ENCODE results near the gene CENPL.
"Not testable (repeated sequence)": the region's sequence is repeated elsewhere in the genome, so short reads cannot be mapped to it uniquely, and the experiment has no call there.

CENPL gene, protein sequence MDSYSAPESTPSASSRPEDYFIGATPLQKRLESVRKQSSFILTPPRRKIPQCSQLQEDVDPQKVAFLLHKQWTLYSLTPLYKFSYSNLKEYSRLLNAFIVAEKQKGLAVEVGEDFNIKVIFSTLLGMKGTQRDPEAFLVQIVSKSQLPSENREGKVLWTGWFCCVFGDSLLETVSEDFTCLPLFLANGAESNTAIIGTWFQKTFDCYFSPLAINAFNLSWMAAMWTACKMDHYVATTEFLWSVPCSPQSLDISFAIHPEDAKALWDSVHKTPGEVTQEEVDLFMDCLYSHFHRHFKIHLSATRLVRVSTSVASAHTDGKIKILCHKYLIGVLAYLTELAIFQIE

DNA sequence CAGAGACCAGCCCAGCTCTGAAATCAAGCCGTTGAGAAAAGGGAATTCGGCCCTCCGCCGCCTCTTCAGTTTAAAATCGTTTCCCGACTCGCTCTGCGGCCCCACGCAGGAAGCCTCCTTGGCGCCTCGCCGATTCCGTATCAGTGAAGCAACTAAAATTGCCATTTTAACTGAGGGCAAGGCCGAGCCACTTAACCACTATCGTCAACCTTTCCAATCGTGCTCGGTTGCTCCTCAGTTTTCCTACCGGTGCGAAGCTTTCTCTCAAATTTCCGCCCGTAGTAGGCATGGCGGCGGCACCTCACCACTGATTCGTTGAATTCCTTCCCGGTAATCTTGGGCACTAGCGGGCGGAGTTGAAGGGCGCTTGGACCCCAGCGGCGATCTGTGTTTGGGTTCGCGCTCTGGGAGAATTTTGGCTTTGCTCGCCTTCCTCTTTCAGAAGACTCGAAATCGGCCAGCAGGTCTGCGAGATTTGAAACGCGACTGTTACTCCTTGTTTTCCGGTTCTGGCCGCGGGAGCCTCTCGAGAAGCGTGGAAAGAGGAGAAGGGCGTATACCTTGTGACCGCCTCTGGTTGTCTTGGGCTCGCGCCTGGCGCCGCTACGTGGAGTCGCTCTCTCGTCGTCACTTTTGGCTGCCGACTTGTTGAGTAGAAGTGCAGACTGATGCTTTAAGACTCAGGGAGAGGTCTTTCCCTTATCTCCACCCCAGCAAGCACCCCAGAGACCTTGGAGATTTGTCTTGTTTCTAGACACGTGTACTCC is at the start of gene CENPL, which contains the start of gene DARS2:
TSS of gene CENPL (minus strand) at position 569 of the 767 bp plus-strand sequence. CDS start 13,584 bp downstream, outside the sequence.
TSS of gene DARS2 (plus strand) at position 359 of the 767 bp plus-strand sequence. CDS start 557 bp downstream, outside the sequence.
- DNase-seq = peak; percentile 91

DNA sequence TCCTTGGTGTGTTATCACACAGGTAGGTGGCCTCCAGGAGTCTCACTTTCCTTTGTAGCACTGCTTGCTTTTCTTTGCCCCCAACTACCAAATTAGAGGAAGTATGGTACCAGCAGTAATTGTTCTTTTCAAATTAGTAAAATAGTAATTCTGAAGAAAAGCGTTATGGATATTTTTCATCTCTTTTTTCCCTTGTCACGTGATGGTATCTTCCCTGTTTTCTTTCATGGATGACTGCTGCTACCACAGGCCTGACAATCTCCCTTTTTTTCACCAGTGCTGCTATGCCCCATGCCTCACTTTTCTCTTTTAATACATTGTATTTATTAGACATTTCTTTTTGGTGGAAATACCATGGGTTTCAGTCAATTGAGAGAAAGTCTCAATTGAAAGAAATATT is 46.8 kb upstream of the CENPL start:
- no peak for DNase-seq

DNA sequence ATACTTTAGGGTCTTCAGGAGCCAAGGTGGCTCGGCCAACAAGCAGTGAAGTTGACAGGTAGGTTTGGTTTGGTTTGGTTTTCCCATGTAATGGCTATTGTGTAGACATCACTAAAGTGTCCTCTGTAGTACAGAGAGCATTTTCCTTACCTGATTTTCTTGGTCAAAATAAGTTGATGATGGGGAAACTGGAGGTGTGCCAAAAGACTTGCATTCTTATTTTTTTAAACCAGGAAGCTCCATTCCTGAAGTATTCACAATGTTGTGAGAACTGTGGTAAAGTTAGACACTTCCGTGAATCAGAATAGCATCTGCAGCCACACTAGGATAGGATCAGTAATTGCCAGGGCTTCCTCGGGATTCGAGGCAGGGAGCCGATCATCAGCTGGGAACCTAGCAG is 46.4 kb upstream of the CENPL start:
- no peak for DNase-seq

DNA sequence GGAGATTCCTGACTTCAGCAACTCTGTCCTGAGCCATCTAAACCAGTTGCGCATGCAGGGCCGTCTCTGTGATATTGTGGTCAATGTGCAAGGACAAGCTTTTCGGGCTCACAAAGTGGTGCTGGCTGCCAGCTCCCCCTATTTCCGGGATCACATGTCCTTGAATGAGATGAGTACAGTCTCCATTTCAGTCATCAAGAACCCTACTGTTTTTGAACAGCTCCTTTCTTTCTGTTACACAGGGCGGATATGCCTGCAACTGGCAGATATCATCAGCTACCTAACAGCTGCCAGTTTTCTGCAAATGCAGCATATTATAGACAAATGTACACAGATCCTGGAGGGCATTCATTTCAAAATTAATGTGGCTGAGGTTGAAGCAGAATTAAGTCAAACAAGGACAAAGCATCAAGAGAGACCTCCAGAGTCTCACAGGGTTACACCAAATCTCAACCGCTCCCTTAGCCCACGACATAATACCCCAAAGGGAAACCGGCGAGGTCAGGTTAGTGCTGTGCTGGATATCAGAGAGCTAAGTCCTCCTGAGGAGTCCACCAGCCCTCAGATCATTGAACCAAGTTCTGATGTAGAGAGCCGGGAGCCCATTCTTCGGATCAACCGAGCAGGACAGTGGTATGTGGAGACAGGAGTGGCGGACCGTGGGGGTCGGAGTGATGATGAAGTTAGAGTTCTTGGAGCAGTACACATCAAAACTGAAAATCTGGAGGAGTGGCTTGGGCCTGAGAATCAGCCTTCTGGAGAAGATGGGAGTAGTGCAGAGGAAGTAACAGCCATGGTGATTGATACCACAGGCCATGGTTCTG is 45.8 kb upstream of the CENPL start:
- peak; percentile 56 for DNase-seq

DNA sequence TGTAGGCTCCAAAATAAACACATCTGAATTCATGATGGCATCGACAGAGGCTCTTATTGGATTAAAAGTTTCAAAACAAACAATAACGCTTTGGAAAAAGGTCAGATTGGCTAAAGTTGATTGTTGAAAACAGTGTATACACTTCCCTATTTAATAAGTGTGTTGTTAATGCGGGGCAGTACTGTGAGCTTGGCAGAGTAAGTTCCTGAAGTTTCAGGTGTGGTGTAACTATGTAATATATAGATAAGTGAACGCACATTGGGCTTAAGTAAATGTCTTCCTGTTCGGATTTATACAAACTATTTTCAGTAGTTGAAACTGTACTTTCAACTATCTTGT is 44.3 kb upstream of the CENPL start:
- no peak for DNase-seq

DNA sequence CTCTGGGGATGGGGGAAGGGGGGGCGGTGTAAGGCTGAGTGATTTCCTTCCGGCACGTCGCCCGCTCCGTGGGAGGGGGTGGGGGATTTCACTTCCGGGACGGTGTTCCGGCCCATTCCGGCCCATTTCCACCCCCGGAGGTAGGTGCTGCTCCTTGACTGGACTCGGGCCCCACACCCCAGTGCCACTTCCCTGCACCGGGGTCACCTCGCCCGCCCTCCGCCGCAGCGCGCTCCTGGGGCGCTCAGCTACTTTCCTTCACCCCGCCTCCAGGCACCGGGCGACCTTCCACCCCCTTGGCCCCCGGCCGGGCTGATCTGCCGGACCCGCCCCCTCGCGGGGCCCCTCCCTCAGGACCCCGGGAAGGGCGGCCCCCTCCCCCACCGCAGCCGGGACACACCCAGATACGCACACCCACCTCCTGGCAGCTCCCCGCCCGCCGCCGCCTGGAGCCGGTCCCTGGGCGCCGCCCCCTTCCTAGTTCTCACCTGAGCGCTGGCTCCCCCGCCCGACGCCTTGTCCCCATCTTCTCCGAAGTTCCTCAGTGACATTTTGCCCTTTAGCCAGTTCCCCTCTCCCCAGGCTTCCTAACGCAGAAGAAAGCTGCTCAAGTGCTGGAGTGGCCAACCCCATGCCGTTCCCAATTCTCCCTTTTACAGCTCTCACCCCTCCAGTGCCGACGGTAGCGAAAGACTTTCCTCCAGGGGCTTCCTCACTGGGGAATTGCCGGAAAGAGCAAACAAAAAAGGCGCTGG is 43.8 kb upstream of the CENPL start, which contains the start of gene ZBTB37:
TSS of gene ZBTB37 (plus strand) at position 115 of the 755 bp plus-strand sequence. CDS start 1,846 bp downstream, outside the sequence.
- peak; percentile 96 for DNase-seq

DNA sequence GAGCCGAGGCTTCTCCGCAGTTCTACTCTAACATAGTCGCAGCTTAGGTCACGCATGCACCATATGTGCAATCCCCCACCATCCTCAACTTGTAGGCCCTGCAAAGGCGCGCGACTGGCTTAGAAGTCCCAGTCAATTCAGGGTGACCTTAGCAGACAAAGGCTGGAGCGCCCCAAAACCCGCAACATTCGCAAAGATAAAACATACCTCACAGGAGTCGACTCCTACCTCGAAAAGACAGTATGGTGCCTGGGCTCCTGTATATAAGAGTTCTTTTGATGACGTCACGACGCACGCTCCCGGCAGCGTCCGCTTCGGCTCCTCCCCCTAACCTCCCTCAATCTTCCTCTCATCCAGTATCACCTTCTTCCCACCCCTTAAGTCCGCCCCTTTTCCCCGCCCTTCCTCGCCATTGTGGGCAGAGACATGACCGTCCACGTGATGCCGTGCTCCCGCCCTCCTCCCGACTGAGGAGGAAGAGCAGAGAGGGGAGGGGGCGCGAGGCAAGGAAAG is 43.1 kb upstream of the CENPL start, which contains the start of gene GAS5:
TSS of gene GAS5 (minus strand) at position 237 of the 513 bp plus-strand sequence.
- DNase-seq = peak; percentile 99

DNA sequence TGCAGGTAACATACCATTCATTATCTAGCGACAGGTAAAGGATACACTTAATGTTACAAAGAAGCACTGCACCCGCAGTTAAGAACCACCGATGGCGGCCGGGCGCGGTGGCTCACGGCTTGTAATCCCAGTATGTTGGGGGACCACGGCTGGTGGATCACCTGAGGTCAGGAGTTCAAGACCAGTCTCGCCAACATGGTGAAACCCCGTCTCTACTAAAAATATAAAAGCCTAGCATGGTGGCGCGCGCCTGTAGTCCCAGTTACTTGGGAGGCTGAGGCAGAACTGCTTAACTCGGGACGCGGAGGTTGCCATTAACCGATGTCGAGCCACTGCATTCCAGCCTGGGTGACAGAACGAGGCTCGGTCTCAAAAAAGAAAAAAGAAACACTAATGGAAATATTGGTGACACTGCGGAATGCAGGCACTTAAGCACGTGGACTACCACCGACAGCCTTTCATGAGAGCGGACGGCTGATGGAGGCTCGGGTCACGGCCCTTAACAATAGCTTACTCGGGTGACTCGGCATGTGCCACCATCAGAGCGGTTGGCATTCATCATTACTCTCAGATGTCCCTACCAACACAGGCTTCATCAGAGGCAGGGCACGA is 42.6 kb upstream of the CENPL start:
- no peak for DNase-seq

DNA sequence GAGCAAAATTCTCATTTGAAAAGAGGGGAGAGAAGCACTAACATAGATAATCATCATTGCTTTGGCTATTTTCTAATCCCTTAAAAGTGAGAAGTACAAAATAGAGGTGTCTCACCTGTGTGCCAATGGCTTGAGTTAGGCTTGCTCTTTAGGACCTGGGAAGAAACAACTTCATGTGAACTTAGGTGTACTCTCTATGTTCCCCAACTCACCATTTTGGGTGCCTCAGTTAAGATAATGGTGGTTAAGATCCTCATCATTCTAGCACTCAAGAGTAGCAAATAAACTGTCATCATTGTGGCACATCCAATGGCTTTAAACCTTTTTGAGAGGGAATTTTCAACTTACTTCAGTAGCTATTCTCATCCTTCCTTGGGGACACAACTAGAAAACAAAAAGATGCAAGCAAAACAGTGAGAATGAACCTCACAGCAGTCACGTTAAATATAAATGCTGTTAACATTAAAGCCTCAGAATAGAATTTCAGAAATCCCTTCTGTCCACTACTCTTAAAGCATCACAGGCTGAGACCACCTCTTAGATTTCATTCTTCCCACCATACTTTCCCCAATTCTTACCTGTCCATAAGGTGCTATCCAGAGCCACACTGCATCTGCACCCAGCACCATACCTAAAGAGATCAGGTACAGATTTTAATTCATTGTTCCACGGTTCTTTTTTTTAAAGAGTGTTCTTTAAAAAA is 41.9 kb upstream of the CENPL start:
- DNase-seq = no peak

DNA sequence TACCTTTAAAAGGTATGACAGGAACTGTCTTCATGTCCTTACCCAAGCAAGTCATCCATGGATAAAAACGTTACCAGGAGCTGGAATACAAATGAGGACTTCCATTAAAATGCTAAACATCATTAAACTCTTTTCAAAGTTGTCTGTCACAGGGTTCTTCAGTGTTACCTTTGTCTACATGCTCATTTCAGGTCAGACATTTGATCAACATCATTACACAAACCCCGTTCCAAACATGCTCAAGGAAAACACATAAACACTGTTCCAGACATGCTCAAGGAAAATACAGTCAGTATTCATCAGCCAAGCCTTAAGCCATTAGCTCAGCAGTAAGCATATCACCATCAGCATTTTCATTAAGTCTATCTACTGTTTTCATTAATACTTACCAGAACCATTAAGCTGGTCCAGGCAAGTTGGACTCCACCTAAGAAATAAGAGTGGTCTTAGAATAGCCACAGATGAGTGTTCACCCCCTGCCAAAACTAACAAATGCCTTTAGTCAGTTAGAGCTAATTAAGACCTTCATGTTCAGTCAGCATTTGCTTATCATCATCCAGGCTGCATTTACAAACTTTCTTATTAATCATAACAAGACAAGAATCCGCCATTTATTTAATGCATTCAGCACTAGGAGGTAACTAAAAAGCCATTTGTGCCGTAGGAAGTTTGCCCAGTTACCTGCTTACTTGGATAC is 40.9 kb upstream of the CENPL start:
- DNase-seq = no peak

DNA sequence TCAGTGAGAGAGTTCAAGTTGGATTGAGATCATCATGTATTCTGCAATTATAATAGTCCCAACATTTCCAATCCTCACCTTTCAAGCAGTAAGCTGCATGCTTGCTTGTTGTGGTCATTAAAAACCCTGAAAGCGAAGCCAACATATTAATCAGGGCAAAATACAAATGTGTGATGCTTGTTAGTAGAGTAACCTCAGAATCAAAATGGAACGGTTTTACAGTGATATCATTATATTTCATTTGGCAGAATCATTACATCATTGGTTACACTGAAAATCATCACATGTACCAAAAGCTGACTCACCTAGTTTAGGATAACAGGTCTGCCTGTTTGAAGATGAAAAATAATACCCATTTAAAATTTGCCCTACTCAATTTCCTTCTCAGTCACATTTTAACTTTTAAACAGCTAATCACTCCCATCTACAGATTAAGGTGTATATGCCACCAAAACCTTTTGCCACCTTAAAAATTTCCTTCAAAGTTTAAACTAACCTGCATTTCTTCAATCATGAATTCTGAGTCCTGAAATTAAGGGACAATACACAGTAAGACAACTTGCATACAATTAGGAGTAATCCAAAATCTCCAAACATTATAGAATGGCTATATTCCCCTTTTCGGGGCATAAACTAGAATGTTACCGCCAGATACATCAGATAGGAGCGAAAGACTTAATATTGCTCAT is 39.6 kb upstream of the CENPL start:
- DNase-seq = no peak

DNA sequence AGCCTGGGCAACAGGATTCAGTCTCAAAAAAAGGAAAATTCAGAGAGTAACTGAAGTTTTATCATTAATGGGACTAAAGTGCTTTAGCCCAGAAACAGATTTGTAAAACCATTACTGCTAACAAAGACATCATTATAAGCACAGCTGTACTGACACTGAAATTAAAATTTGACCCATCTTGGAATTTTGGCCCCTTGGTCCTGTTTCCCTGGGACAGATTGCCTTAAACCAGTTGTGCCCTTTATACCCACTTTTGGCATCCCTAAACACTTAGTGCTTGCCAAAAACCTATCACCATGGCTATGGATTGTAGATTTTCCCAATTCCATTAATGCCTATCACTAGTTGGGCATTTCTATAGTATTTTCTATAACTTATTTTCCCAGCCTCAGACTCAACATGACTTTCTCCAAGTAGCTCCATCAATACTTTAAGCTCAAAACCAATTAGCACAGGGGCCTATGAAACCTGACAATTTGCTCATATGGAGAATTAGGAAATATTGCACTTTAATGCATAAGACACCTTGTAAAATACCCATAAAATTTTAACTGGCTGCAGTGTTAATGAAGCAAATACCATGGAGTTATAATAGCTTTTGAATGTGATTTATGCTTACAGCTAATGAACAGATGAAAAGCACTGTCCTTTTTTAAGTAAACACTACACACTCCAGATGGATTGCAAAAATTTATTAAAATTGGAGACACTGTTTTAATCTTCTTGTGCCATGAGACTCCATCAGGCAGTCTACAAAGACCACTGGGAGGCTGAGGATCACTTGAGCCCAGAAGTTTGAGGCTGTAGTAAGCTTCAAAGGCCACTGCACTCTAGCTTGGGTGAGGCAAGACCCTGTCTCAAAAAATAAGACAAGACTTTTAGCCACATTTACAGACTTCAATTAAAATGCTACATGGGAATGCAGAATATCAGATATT is 38.8 kb upstream of the CENPL start:
- no peak for DNase-seq

DNA sequence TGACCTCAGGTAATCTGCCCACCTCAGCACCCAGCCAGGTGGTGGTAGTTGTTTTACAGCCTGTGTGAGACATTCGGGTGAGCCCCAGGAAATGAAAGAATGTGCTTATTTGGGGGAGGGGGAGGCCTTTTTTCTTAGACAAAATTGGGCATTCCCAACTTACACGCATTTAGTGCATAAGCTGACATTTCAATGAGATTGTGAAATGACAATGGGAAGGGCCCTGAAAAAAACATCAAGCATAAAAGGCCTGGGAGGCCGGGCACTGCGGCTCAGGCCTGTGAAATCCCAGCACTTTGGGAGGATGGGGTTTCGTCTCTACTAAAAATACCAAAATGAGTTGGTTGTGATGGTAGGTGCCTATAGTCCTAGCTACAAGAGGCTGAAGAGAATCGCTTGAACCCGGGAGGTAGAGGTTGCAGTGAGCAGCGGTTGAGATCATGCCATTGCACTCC is 38.1 kb upstream of the CENPL start:
- peak; percentile 36 for DNase-seq

DNA sequence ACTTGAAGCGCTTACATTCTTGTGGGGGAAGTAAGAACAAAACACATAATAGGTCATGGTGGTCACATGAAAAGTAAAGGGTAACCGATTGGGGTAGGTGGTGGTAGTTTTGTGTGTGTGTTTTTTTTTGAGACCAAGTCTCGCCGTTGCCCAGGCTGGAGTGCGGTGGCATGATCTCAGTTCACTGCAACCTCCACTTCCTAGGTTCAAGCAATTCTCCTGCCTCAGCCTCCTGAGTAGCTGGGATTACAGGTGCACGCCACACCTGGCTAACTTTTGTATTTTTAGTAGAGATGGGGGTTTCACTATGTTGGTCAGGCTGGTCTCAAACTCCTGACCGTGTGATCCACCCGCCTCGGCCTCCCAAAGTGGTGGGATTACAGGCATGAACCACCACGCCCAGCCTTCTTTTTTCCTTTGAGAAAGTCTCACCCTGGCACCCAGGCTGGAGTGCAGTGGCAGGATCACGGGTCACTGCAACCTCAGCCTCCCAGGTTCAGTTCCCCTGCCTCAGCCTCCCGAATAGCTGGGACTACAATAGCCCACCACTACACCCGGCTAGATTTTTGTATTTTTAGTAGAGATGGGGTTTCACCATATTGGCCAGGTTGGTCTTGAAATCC is 37.6 kb upstream of the CENPL start:
- DNase-seq = peak; percentile 68

DNA sequence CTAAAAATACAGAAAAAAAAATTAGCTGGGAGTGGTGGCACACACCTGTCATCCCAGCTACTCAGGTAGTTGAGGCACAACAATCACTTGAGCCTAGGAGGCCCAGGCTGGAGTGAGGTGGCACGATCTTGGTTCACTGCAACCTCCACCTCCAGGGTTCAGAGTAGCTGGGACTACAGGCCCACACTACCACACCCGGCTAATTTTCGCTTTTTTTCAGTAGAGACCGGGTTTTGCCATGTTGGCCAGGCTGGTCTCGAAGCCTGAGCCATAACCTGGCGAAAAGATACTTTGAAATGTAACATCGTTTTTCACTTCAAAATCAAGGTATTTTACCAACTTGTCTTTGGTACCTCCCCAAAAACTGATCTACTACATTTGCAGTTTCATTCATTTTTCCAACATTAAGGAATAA is 37.1 kb upstream of the CENPL start:
- DNase-seq = peak; percentile 69

DNA sequence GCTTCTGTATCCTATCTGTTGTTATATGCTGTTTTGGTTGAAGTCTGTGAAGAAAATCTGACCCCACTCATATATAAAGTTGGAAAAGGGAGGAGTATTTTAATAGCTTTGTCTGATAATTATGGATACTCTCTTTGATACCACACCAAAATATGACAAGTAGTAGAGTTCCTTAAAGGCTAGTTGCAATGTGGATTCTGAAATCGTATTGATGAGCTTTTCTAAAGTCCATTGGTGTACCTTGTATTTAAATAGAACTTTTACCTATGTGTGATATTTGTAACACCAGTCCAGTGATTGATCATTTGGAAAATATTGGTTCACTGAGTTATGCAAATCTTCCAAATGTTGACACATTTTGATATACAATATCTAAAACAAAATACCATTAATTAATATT is 35.4 kb upstream of the CENPL start:
- DNase-seq = no peak

DNA sequence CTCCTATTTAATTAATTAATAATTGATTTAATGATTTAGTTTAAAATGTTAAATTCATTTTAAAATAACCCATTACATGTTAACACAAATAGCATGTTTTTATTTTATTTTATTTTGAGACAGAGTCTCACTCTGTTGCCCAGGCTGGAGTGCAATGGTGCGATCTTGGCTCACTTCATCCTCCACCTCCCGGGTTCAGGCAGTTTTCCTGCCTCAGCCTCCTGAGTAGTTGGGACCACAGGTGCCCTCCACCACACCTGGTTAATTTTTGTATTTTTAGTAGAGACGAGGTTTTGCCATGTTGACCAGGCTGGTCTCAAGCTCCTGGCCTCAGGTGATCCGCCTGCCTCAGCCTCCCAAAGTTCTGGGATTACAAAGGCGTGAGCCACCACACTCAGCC is 34.9 kb upstream of the CENPL start:
- not testable (repeated sequence) for DNase-seq

DNA sequence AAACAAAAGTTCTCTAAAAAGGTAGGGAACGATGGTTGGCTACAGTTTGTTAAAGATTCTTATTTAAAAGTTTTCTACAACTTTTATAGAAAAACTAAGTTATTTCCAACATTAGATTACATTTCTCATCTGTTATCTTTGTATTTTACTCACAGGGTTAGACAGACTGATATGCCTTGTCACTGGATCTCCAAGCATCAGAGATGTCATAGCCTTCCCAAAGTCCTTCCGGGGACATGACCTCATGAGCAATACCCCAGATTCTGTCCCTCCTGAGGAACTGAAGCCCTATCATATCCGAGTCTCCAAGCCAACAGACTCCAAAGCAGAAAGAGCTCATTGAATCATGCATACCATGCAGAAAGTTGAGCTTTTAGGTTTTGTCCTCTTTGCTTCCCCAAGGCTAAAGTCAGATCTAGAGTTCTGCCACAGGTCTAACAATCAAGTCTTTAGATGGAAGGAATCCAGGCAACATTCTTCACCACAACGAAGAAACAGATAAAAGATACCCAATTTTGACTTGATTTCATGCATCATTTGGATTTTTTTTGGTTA is 32.8 kb upstream of the CENPL start:
- DNase-seq = no peak
